ENCODE results near the gene SPATA19.

Gene SPATA19

GRCh38 chr11:133845413-133845812 lies at the start of gene SPATA19:
TSS of gene SPATA19 (minus strand) at chr11:133845513. CDS start at chr11:133845446, 67 bp downstream.
- H3K27ac ChIP-seq (ENCODE audit: low read depth, low read length), result no peak within 1 kb of the TSS
- no peak within 1 kb of the TSS for H3K9ac ChIP-seq (ENCODE audit: low read depth in 1 of 2, low read length in 2 of 2)
- H3K36me3 ChIP-seq (ENCODE audit: control insufficient read depth in 1 of 2, insufficient read depth in 2 of 2, low read length in 2 of 2), result no peaks in the 10 kb centered on the region
- no peaks in the 10 kb centered on the region for H3K9me3 ChIP-seq (ENCODE audit: control insufficient read depth in 1 of 2, low read length in 2 of 2)
- H3K27me3 ChIP-seq (ENCODE audit: control insufficient read depth in 1 of 2, insufficient read depth in 2 of 2, low read length in 2 of 2), result no peaks in the 10 kb centered on the region
- H3K4me3 ChIP-seq (ENCODE audit: low read depth in 1 of 2, low read length in 2 of 2), result no peak within 1 kb of the TSS
- no peaks in the 10 kb centered on the region for H3K4me1 ChIP-seq (ENCODE audit: control insufficient read depth in 1 of 2, insufficient read depth in 2 of 2, low read length in 2 of 2)

GRCh38 chr11:133895061-133895479 lies 49.8 kb upstream of the SPATA19 start:
- no peaks in the 10 kb centered on the region for H3K36me3 ChIP-seq (ENCODE audit: control insufficient read depth in 1 of 2, insufficient read depth in 2 of 2, low read length in 2 of 2)
- H3K4me3 ChIP-seq (ENCODE audit: low read depth in 1 of 2, low read length in 2 of 2), result no peak overlapping the region
- no peak overlapping the region for H3K9ac ChIP-seq (ENCODE audit: low read depth in 1 of 2, low read length in 2 of 2)
- H3K4me1 ChIP-seq (ENCODE audit: control insufficient read depth in 1 of 2, insufficient read depth in 2 of 2, low read length in 2 of 2), result no peaks in the 10 kb centered on the region
- H3K27ac ChIP-seq (ENCODE audit: low read depth, low read length), result no peak overlapping the region
- H3K9me3 ChIP-seq (ENCODE audit: control insufficient read depth in 1 of 2, low read length in 2 of 2), result no peaks in the 10 kb centered on the region
- H3K27me3 ChIP-seq (ENCODE audit: control insufficient read depth in 1 of 2, insufficient read depth in 2 of 2, low read length in 2 of 2), result no peaks in the 10 kb centered on the region

- Histone ChIP-seq H3K9me3 (ENCODE audit: control insufficient read depth in 1 of 2, low read length in 2 of 2) (no peaks in the 10 kb centered on the region), H3K4me1 (ENCODE audit: control insufficient read depth in 1 of 2, insufficient read depth in 2 of 2, low read length in 2 of 2) (no peaks in the 10 kb centered on the region), H3K27ac (ENCODE audit: low read depth, low read length) (no peak overlapping the region), H3K27me3 (ENCODE audit: control insufficient read depth in 1 of 2, insufficient read depth in 2 of 2, low read length in 2 of 2) (no peaks in the 10 kb centered on the region), H3K9ac (ENCODE audit: low read depth in 1 of 2, low read length in 2 of 2) (no peak overlapping the region), H3K4me3 (ENCODE audit: low read depth in 1 of 2, low read length in 2 of 2) (no peak overlapping the region), H3K36me3 (ENCODE audit: control insufficient read depth in 1 of 2, insufficient read depth in 2 of 2, low read length in 2 of 2) (no peaks in the 10 kb centered on the region)
These were observed 48.1 kb upstream of the SPATA19 start for GRCh38 chr11:133893381-133893780.

GRCh38 chr11:133892584-133893380 lies 47.5 kb upstream of the SPATA19 start:
- no peaks in the 10 kb centered on the region for H3K9me3 ChIP-seq (ENCODE audit: control insufficient read depth in 1 of 2, low read length in 2 of 2)
- no peaks in the 10 kb centered on the region for H3K36me3 ChIP-seq (ENCODE audit: control insufficient read depth in 1 of 2, insufficient read depth in 2 of 2, low read length in 2 of 2)
- no peak overlapping the region for H3K9ac ChIP-seq (ENCODE audit: low read depth in 1 of 2, low read length in 2 of 2)
- no peak overlapping the region for H3K4me3 ChIP-seq (ENCODE audit: low read depth in 1 of 2, low read length in 2 of 2)
- no peaks in the 10 kb centered on the region for H3K4me1 ChIP-seq (ENCODE audit: control insufficient read depth in 1 of 2, insufficient read depth in 2 of 2, low read length in 2 of 2)
- no peaks in the 10 kb centered on the region for H3K27me3 ChIP-seq (ENCODE audit: control insufficient read depth in 1 of 2, insufficient read depth in 2 of 2, low read length in 2 of 2)
- H3K27ac ChIP-seq (ENCODE audit: low read depth, low read length), result no peak overlapping the region

- Histone ChIP-seq H3K27ac (ENCODE audit: low read depth, low read length) (no peak overlapping the region), H3K9me3 (ENCODE audit: control insufficient read depth in 1 of 2, low read length in 2 of 2) (no peaks in the 10 kb centered on the region), H3K27me3 (ENCODE audit: control insufficient read depth in 1 of 2, insufficient read depth in 2 of 2, low read length in 2 of 2) (no peaks in the 10 kb centered on the region), H3K36me3 (ENCODE audit: control insufficient read depth in 1 of 2, insufficient read depth in 2 of 2, low read length in 2 of 2) (no peaks in the 10 kb centered on the region), H3K9ac (ENCODE audit: low read depth in 1 of 2, low read length in 2 of 2) (no peak overlapping the region), H3K4me1 (ENCODE audit: control insufficient read depth in 1 of 2, insufficient read depth in 2 of 2, low read length in 2 of 2) (no peaks in the 10 kb centered on the region), H3K4me3 (ENCODE audit: low read depth in 1 of 2, low read length in 2 of 2) (no peak overlapping the region)
These were observed 46.8 kb upstream of the SPATA19 start for GRCh38 chr11:133892126-133892525.

GRCh38 chr11:133889893-133890292 lies 44.6 kb upstream of the SPATA19 start:
- H3K27ac ChIP-seq (ENCODE audit: low read depth, low read length), result no peak overlapping the region
- no peak overlapping the region for H3K9ac ChIP-seq (ENCODE audit: low read depth in 1 of 2, low read length in 2 of 2)
- H3K27me3 ChIP-seq (ENCODE audit: control insufficient read depth in 1 of 2, insufficient read depth in 2 of 2, low read length in 2 of 2), result no peaks in the 10 kb centered on the region
- no peaks in the 10 kb centered on the region for H3K4me1 ChIP-seq (ENCODE audit: control insufficient read depth in 1 of 2, insufficient read depth in 2 of 2, low read length in 2 of 2)
- no peaks in the 10 kb centered on the region for H3K9me3 ChIP-seq (ENCODE audit: control insufficient read depth in 1 of 2, low read length in 2 of 2)
- H3K4me3 ChIP-seq (ENCODE audit: low read depth in 1 of 2, low read length in 2 of 2), result no peak overlapping the region
- H3K36me3 ChIP-seq (ENCODE audit: control insufficient read depth in 1 of 2, insufficient read depth in 2 of 2, low read length in 2 of 2), result no peaks in the 10 kb centered on the region

- Histone ChIP-seq H3K36me3 (ENCODE audit: control insufficient read depth in 1 of 2, insufficient read depth in 2 of 2, low read length in 2 of 2) (no peaks in the 10 kb centered on the region), H3K9me3 (ENCODE audit: control insufficient read depth in 1 of 2, low read length in 2 of 2) (no peaks in the 10 kb centered on the region), H3K4me3 (ENCODE audit: low read depth in 1 of 2, low read length in 2 of 2) (no peak overlapping the region), H3K27me3 (ENCODE audit: control insufficient read depth in 1 of 2, insufficient read depth in 2 of 2, low read length in 2 of 2) (no peaks in the 10 kb centered on the region), H3K9ac (ENCODE audit: low read depth in 1 of 2, low read length in 2 of 2) (no peak overlapping the region), H3K27ac (ENCODE audit: low read depth, low read length) (no peak overlapping the region), H3K4me1 (ENCODE audit: control insufficient read depth in 1 of 2, insufficient read depth in 2 of 2, low read length in 2 of 2) (no peaks in the 10 kb centered on the region)
These were observed 43.9 kb upstream of the SPATA19 start for GRCh38 chr11:133889188-133889587.

- Histone ChIP-seq H3K27ac (ENCODE audit: low read depth, low read length) (no peak overlapping the region), H3K27me3 (ENCODE audit: control insufficient read depth in 1 of 2, insufficient read depth in 2 of 2, low read length in 2 of 2) (no peaks in the 10 kb centered on the region), H3K4me3 (ENCODE audit: low read depth in 1 of 2, low read length in 2 of 2) (no peak overlapping the region), H3K9me3 (ENCODE audit: control insufficient read depth in 1 of 2, low read length in 2 of 2) (no peaks in the 10 kb centered on the region), H3K4me1 (ENCODE audit: control insufficient read depth in 1 of 2, insufficient read depth in 2 of 2, low read length in 2 of 2) (no peaks in the 10 kb centered on the region), H3K36me3 (ENCODE audit: control insufficient read depth in 1 of 2, insufficient read depth in 2 of 2, low read length in 2 of 2) (no peaks in the 10 kb centered on the region), H3K9ac (ENCODE audit: low read depth in 1 of 2, low read length in 2 of 2) (no peak overlapping the region)
These were observed 42.5 kb upstream of the SPATA19 start for GRCh38 chr11:133887692-133888332.

- no peaks in the 10 kb centered on the region for H3K36me3 ChIP-seq (ENCODE audit: control insufficient read depth in 1 of 2, insufficient read depth in 2 of 2, low read length in 2 of 2)
- no peaks in the 10 kb centered on the region for H3K27me3 ChIP-seq (ENCODE audit: control insufficient read depth in 1 of 2, insufficient read depth in 2 of 2, low read length in 2 of 2)
- no peak overlapping the region for H3K9ac ChIP-seq (ENCODE audit: low read depth in 1 of 2, low read length in 2 of 2)
These were observed 40.7 kb upstream of the SPATA19 start for GRCh38 chr11:133886029-133886428.

GRCh38 chr11:133872160-133872559 lies 26.8 kb upstream of the SPATA19 start:
- H3K27ac ChIP-seq (ENCODE audit: low read depth, low read length), result no peak overlapping the region
- H3K27me3 ChIP-seq (ENCODE audit: control insufficient read depth in 1 of 2, insufficient read depth in 2 of 2, low read length in 2 of 2), result no peaks in the 10 kb centered on the region
- no peaks in the 10 kb centered on the region for H3K9me3 ChIP-seq (ENCODE audit: control insufficient read depth in 1 of 2, low read length in 2 of 2)
- no peak overlapping the region for H3K4me3 ChIP-seq (ENCODE audit: low read depth in 1 of 2, low read length in 2 of 2)
- H3K36me3 ChIP-seq (ENCODE audit: control insufficient read depth in 1 of 2, insufficient read depth in 2 of 2, low read length in 2 of 2), result no peaks in the 10 kb centered on the region
- no peaks in the 10 kb centered on the region for H3K4me1 ChIP-seq (ENCODE audit: control insufficient read depth in 1 of 2, insufficient read depth in 2 of 2, low read length in 2 of 2)
- no peak overlapping the region for H3K9ac ChIP-seq (ENCODE audit: low read depth in 1 of 2, low read length in 2 of 2)

More at GRCh38 chr11:133886029-133886428, 40.7 kb upstream of the SPATA19 start:
- Histone ChIP-seq H3K4me1 (ENCODE audit: control insufficient read depth in 1 of 2, insufficient read depth in 2 of 2, low read length in 2 of 2) (no peaks in the 10 kb centered on the region), H3K27ac (ENCODE audit: low read depth, low read length) (no peak overlapping the region), H3K4me3 (ENCODE audit: low read depth in 1 of 2, low read length in 2 of 2) (no peak overlapping the region), H3K9me3 (ENCODE audit: control insufficient read depth in 1 of 2, low read length in 2 of 2) (no peaks in the 10 kb centered on the region)
